Measurements from ENCODE around the gene TNNI2. TPM values are rescaled to one million over a fixed set of nuclear protein-coding genes. Genes with fewer than 3 reads are reported as not detected.

The TNNI2 gene
- total RNA-seq, 1 experiment from 2014 or later, result not detected

GRCh38 chr11:1827095-1827813, 11.5 kb upstream of the TNNI2 start:
- Histone ChIP-seq H4K91ac (ENCODE audit: insufficient read length, low read depth, low read length) (no peak overlapping the region), H3K4me2 (ENCODE audit: insufficient read depth, insufficient read length, low read length) (no peak overlapping the region), H2BK20ac (ENCODE audit: low read depth, low read length, poor library complexity, severe bottlenecking) (no peak overlapping the region), H3K9me3 (ENCODE audit: control insufficient read depth, low read depth, low read length) (no peaks in the 10 kb centered on the region), H3K14ac (ENCODE audit: insufficient read depth, low read length) (no peak overlapping the region), H3K79me1 (ENCODE audit: insufficient read depth, low read depth, low read length, poor library complexity, severe bottlenecking) (no peaks in the 10 kb centered on the region), H3K79me2 (ENCODE audit: insufficient read depth, low read length) (no peaks in the 10 kb centered on the region), H3K27ac (ENCODE audit: insufficient read length, low read depth, low read length) (no peak overlapping the region), H3K27me3 (ENCODE audit: insufficient read depth, low read length) (no peaks in the 10 kb centered on the region), H2BK15ac (ENCODE audit: low read depth, low read length) (no peak overlapping the region), H4K5ac (ENCODE audit: insufficient read length, low read depth, low read length) (no peak overlapping the region), H2BK120ac (ENCODE audit: low read depth, low read length, poor library complexity, severe bottlenecking) (no peak overlapping the region), H3K9ac (ENCODE audit: extremely low read depth, insufficient read length, low read length) (no peak overlapping the region), H3K4ac (ENCODE audit: low read depth, low read length) (no peak overlapping the region), H2AK5ac (ENCODE audit: insufficient read length, low read length) (no peak overlapping the region), H2BK12ac (ENCODE audit: insufficient read length, low read depth, low read length) (no peak overlapping the region), H3K56ac (ENCODE audit: insufficient read length, low read depth, low read length) (no peak overlapping the region), H4K8ac (replicated peaks; ENCODE audit: insufficient read length, low read depth, low read length) (no peak overlapping the region), H3K18ac (ENCODE audit: insufficient read length, low read depth, low read length) (no peak overlapping the region), H3K4me1 (ENCODE audit: insufficient read depth, low read length) (no peaks in the 10 kb centered on the region), H4K20me1 (ENCODE audit: control insufficient read depth, insufficient read depth, insufficient read length) (no peaks in the 10 kb centered on the region), H3K23me2 (ENCODE audit: insufficient read length, low read depth, low read length, poor library complexity, severe bottlenecking) (no peaks in the 10 kb centered on the region), H3T11ph (ENCODE audit: low read length) (no peak overlapping the region), H2AFZ (ENCODE audit: low read length) (no peak overlapping the region), H3K23ac (ENCODE audit: insufficient read length, low read depth, low read length) (no peak overlapping the region), H2BK5ac (ENCODE audit: insufficient read length, low read length) (no peak overlapping the region)
- peaks cover 22% of the 10 kb centered on the region for H3K27me3 Mint-ChIP-seq (ENCODE audit: low read depth)
- no peaks in the 10 kb centered on the region for H3K36me3 Mint-ChIP-seq (ENCODE audit: insufficient read depth in 1 of 3, low read depth in 3 of 3)
- no peak for TF ChIP-seq CTCF (conservative IDR thresholded peaks at IDR 0.05)
- H3K9me3 Mint-ChIP-seq, result no peaks in the 10 kb centered on the region
- WGBS (ENCODE audit: extremely low coverage, insufficient read length, low lambda C conversion rate), result no CpG with 5 or more reads among the region's 27 CpGs
- H3K27ac Mint-ChIP-seq, result peak overlapping the region in 1 of 3 experiments; percentile 33; a peak in 1 of 7 replicates
- DNase-seq, result no peak
- H3K4me1 Mint-ChIP-seq, result peaks cover 2 to 3% of the 10 kb centered on the region in 2 experiments; a peak in 3 of 4 replicates
- no peak overlapping the region for H3K4me3 Mint-ChIP-seq

Data from H9 (cell line).